ENCODE results near the gene MCCC1.

DNA sequence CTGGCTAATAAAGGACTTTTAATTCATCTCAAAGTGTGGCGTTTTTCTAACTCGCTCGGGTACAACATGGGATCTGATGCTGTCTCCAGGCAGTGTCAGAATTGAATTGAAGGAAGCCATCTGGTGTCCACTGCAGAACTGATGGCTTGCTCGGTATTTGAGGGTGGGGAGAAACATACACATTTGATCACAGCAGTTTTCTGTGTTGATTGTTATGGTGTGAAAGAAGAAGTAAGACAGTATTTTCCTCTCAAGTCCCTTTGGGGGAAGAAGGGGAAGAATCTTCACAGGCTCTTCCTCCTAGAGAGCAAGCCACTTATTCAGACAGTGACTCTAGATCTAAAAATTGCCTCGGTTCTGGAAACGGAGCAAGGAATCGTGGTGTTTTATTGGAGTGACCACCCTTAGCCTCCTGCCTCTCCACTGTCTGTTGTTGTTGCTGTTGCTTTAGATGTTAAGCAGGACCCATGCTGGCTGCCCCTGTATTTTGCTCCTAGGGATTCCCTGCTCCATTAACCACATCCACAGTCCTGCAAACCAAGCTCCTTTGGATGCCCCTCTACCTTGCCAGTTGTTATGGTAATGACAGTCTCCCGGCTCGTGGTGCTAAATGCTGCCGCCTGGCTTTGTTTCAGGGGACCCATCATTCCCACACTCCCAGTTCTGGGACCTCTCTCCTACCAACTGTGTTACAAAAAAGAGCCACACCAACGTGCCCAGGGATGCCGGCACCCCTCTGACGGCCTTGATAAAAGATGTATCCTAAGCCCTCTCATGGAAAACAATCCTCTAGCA, 15.3 kb upstream of the MCCC1 start:
- TF ChIP-seq, protein P1, sequence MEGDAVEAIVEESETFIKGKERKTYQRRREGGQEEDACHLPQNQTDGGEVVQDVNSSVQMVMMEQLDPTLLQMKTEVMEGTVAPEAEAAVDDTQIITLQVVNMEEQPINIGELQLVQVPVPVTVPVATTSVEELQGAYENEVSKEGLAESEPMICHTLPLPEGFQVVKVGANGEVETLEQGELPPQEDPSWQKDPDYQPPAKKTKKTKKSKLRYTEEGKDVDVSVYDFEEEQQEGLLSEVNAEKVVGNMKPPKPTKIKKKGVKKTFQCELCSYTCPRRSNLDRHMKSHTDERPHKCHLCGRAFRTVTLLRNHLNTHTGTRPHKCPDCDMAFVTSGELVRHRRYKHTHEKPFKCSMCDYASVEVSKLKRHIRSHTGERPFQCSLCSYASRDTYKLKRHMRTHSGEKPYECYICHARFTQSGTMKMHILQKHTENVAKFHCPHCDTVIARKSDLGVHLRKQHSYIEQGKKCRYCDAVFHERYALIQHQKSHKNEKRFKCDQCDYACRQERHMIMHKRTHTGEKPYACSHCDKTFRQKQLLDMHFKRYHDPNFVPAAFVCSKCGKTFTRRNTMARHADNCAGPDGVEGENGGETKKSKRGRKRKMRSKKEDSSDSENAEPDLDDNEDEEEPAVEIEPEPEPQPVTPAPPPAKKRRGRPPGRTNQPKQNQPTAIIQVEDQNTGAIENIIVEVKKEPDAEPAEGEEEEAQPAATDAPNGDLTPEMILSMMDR (IDR thresholded peaks at IDR 0.05): no peak
- TF ChIP-seq POLR2AphosphoS5 (IDR thresholded peaks at IDR 0.05): no peak
- TF ChIP-seq POLR2A (IDR thresholded peaks at IDR 0.05): no peak
- no peak for TF ChIP-seq EP300 (IDR thresholded peaks at IDR 0.05)
